ENCODE data around the gene ANO7. TPM values are rescaled to one million over a fixed set of nuclear protein-coding genes. Genes with fewer than 3 reads are reported as not detected.

The ANO7 gene
- total RNA-seq, 2 donors from 2014 or later: 0.99 to 1.6 TPM

- H3K9me3 ChIP-seq: no peaks in the 10 kb centered on the region
- intact Hi-C loops (cut with DNase I): no loop called here
Measured at GRCh38 chr2:241157841-241158545, 30.5 kb upstream of the ANO7 start.

GRCh38 chr2:241158546-241158900 is 30.0 kb upstream of the ANO7 start:
- H3K4me3 ChIP-seq: no peak overlapping the region
- H3K36me3 ChIP-seq (replicated peaks in 1 of 2; ENCODE audit: insufficient read depth in 1 of 2, low read depth in 2 of 2): peaks cover 4 to 22% of the 10 kb centered on the region in 2 donors
- intact Hi-C loops (cut with DNase I): no loop called here
- H3K9me3 ChIP-seq: no peaks in the 10 kb centered on the region
- 93 to 95% methylated on average over 4 to 8 of the region's 8 CpGs for WGBS, 2 donors
- DNase-seq (no peak), ATAC-seq (no peak)
- no peak overlapping the region for H3K27ac ChIP-seq
- H3K4me1 ChIP-seq: no peaks in the 10 kb centered on the region
- TF ChIP-seq POLR2A (IDR thresholded peaks at IDR 0.05) (no peak), CTCF (IDR thresholded peaks at IDR 0.05) (no peak)
- no peaks in the 10 kb centered on the region for H3K27me3 ChIP-seq

More at GRCh38 chr2:241157841-241158545, 30.5 kb upstream of the ANO7 start:
- TF ChIP-seq POLR2A (IDR thresholded peaks at IDR 0.05) (no peak), CTCF (IDR thresholded peaks at IDR 0.05) (no peak)
- Histone ChIP-seq H3K27me3 (no peaks in the 10 kb centered on the region), H3K36me3 (replicated peaks in 1 of 2; ENCODE audit: insufficient read depth in 1 of 2, low read depth in 2 of 2) (peaks cover 4 to 21% of the 10 kb centered on the region in 2 donors), H3K4me3 (no peak overlapping the region), H3K4me1 (no peaks in the 10 kb centered on the region), H3K27ac (no peak overlapping the region)
- 96 to 97% methylated on average over 9 of the region's 9 CpGs for WGBS, 2 donors
- DNase-seq: no peak
- ATAC-seq: no peak

- no peak for DNase-seq
- no peak overlapping the region for H3K4me3 ChIP-seq
- TF ChIP-seq CTCF (IDR thresholded peaks at IDR 0.05) (no peak), POLR2A (IDR thresholded peaks at IDR 0.05) (no peak)
- no peak overlapping the region for H3K27ac ChIP-seq
- peaks cover 4 to 26% of the 10 kb centered on the region in 2 donors for H3K36me3 ChIP-seq (replicated peaks in 1 of 2; ENCODE audit: insufficient read depth in 1 of 2, low read depth in 2 of 2)
- H3K9me3 ChIP-seq: no peaks in the 10 kb centered on the region
- no peaks in the 10 kb centered on the region for H3K4me1 ChIP-seq
- no peaks in the 10 kb centered on the region for H3K27me3 ChIP-seq
- ATAC-seq: no peak
- intact Hi-C loops (cut with DNase I): no loop called here
- 91 to 98% methylated on average over 5 of the region's 5 CpGs for WGBS, 2 donors
Measured at GRCh38 chr2:241159116-241159515, 29.4 kb upstream of the ANO7 start.

- H3K27ac ChIP-seq: no peak overlapping the region
- DNase-seq (no peak), ATAC-seq (no peak)
- TF ChIP-seq CTCF (IDR thresholded peaks at IDR 0.05) (no peak), POLR2A (IDR thresholded peaks at IDR 0.05) (no peak)
- WGBS, 2 donors: 91 to 94% methylated on average over 7 of the region's 7 CpGs
- no peaks in the 10 kb centered on the region for H3K9me3 ChIP-seq
- no peaks in the 10 kb centered on the region for H3K4me1 ChIP-seq
- peaks cover 4 to 27% of the 10 kb centered on the region in 2 donors for H3K36me3 ChIP-seq (replicated peaks in 1 of 2; ENCODE audit: insufficient read depth in 1 of 2, low read depth in 2 of 2)
- no peak overlapping the region for H3K4me3 ChIP-seq
- intact Hi-C loops (cut with DNase I): no loop called here
- H3K27me3 ChIP-seq: no peaks in the 10 kb centered on the region
Measured at GRCh38 chr2:241160318-241160717, 28.2 kb upstream of the ANO7 start.
